ENCODE measurements around the gene TAS1R3. TPM values are rescaled to one million over a fixed set of nuclear protein-coding genes. Genes with fewer than 3 reads are reported as not detected.
A peak's percentile ranks its signal among the peaks of the same experiment; 100 is the strongest.

TAS1R3 gene
- 0.14 TPM in 1 of 2 replicates, not detected in the other for total RNA-seq (2014; rRNA removed; shearing (Covaris generic))

- no peak within 1 kb of the TSS for H3K4me3 ChIP-seq (ENCODE audit: insufficient read depth, low read depth, low read length)
- H3K27me3 ChIP-seq (ENCODE audit: control insufficient read depth, insufficient read depth, low read length), result no peaks in the 10 kb centered on the region
- DNase-seq, result peak; percentile 71
- H3K36me3 ChIP-seq (replicated peaks; ENCODE audit: control insufficient read depth, insufficient read depth, low read length), result no peaks in the 10 kb centered on the region
These were observed at the start of gene TAS1R3 for GRCh38 chr1:1331068-1331965. Gene TAS1R3, plus strand, starts transcription at chr1:1331280. Its CDS starts 66 bp downstream, at chr1:1331346.

- no peak for DNase-seq
- no peaks in the 10 kb centered on the region for H3K36me3 ChIP-seq (replicated peaks; ENCODE audit: control insufficient read depth, insufficient read depth, low read length)
These were observed 49.4 kb upstream of the TAS1R3 start for GRCh38 chr1:1281533-1282321.

GRCh38 chr1:1282998-1283397 is 48.1 kb upstream of the TAS1R3 start:
- Histone ChIP-seq H3K36me3 (replicated peaks; ENCODE audit: control insufficient read depth, insufficient read depth, low read length) (no peaks in the 10 kb centered on the region), H3K27me3 (ENCODE audit: control insufficient read depth, insufficient read depth, low read length) (no peaks in the 10 kb centered on the region), H3K4me3 (ENCODE audit: insufficient read depth, low read depth, low read length) (no peak overlapping the region)
- no peak for DNase-seq

More at GRCh38 chr1:1281533-1282321, 49.4 kb upstream of the TAS1R3 start:
- Histone ChIP-seq H3K27me3 (ENCODE audit: control insufficient read depth, insufficient read depth, low read length) (no peaks in the 10 kb centered on the region), H3K4me3 (ENCODE audit: insufficient read depth, low read depth, low read length) (no peak overlapping the region)

GRCh38 chr1:1283821-1284220 is 47.3 kb upstream of the TAS1R3 start:
- H3K4me3 ChIP-seq (ENCODE audit: insufficient read depth, low read depth, low read length), result no peak overlapping the region
- H3K36me3 ChIP-seq (replicated peaks; ENCODE audit: control insufficient read depth, insufficient read depth, low read length), result no peaks in the 10 kb centered on the region
- no peaks in the 10 kb centered on the region for H3K27me3 ChIP-seq (ENCODE audit: control insufficient read depth, insufficient read depth, low read length)
- peak; percentile 90 for DNase-seq

- Histone ChIP-seq H3K27me3 (ENCODE audit: control insufficient read depth, insufficient read depth, low read length) (no peaks in the 10 kb centered on the region), H3K4me3 (ENCODE audit: insufficient read depth, low read depth, low read length) (no peak overlapping the region), H3K36me3 (replicated peaks; ENCODE audit: control insufficient read depth, insufficient read depth, low read length) (no peaks in the 10 kb centered on the region)
- peak; percentile 84 for DNase-seq
These were observed 46.6 kb upstream of the TAS1R3 start for GRCh38 chr1:1284221-1285101.

- peak; percentile 78 for DNase-seq
- no peaks in the 10 kb centered on the region for H3K36me3 ChIP-seq (replicated peaks; ENCODE audit: control insufficient read depth, insufficient read depth, low read length)
- H3K27me3 ChIP-seq (ENCODE audit: control insufficient read depth, insufficient read depth, low read length), result no peaks in the 10 kb centered on the region
- H3K4me3 ChIP-seq (ENCODE audit: insufficient read depth, low read depth, low read length), result no peak overlapping the region
These were observed 45.9 kb upstream of the TAS1R3 start for GRCh38 chr1:1285102-1285571.

GRCh38 chr1:1285611-1286311 is 45.3 kb upstream of the TAS1R3 start:
- DNase-seq, result peak; percentile 74
- Histone ChIP-seq H3K36me3 (replicated peaks; ENCODE audit: control insufficient read depth, insufficient read depth, low read length) (no peaks in the 10 kb centered on the region), H3K27me3 (ENCODE audit: control insufficient read depth, insufficient read depth, low read length) (no peaks in the 10 kb centered on the region), H3K4me3 (ENCODE audit: insufficient read depth, low read depth, low read length) (no peak overlapping the region)

GRCh38 chr1:1286313-1287261 is 44.5 kb upstream of the TAS1R3 start:
- Histone ChIP-seq H3K36me3 (replicated peaks; ENCODE audit: control insufficient read depth, insufficient read depth, low read length) (no peaks in the 10 kb centered on the region), H3K4me3 (ENCODE audit: insufficient read depth, low read depth, low read length) (no peak overlapping the region), H3K27me3 (ENCODE audit: control insufficient read depth, insufficient read depth, low read length) (no peaks in the 10 kb centered on the region)
- peak; percentile 74 for DNase-seq

GRCh38 chr1:1287288-1288110 is 43.6 kb upstream of the TAS1R3 start:
- Histone ChIP-seq H3K4me3 (ENCODE audit: insufficient read depth, low read depth, low read length) (no peak overlapping the region), H3K27me3 (ENCODE audit: control insufficient read depth, insufficient read depth, low read length) (no peaks in the 10 kb centered on the region), H3K36me3 (replicated peaks; ENCODE audit: control insufficient read depth, insufficient read depth, low read length) (no peaks in the 10 kb centered on the region)
- peak; percentile 75 for DNase-seq

- H3K27me3 ChIP-seq (ENCODE audit: control insufficient read depth, insufficient read depth, low read length), result no peaks in the 10 kb centered on the region
- no peaks in the 10 kb centered on the region for H3K36me3 ChIP-seq (replicated peaks; ENCODE audit: control insufficient read depth, insufficient read depth, low read length)
- no peak overlapping the region for H3K4me3 ChIP-seq (ENCODE audit: insufficient read depth, low read depth, low read length)
- peak; percentile 95 for DNase-seq
These were observed 40.8 kb upstream of the TAS1R3 start for GRCh38 chr1:1290238-1290731.

- Histone ChIP-seq H3K27me3 (ENCODE audit: control insufficient read depth, insufficient read depth, low read length) (no peaks in the 10 kb centered on the region), H3K36me3 (replicated peaks; ENCODE audit: control insufficient read depth, insufficient read depth, low read length) (no peaks in the 10 kb centered on the region), H3K4me3 (ENCODE audit: insufficient read depth, low read depth, low read length) (no peak overlapping the region)
- DNase-seq, result peak; percentile 68
These were observed 40.0 kb upstream of the TAS1R3 start for GRCh38 chr1:1291023-1291528.

All from H7 (cell line).